HG03095 (cell line): ENCODE results near the gene C17orf107.

Experiments
- ATAC-seq: cut with Tn5 transposase; IDR thresholded peaks from one replicate; pipeline ENCODE4 v1.9.1; 2021; ENCODE audit warnings: moderate library complexity; ENCODE audit not compliant: unreplicated experiment

The C17orf107 gene

DNA sequence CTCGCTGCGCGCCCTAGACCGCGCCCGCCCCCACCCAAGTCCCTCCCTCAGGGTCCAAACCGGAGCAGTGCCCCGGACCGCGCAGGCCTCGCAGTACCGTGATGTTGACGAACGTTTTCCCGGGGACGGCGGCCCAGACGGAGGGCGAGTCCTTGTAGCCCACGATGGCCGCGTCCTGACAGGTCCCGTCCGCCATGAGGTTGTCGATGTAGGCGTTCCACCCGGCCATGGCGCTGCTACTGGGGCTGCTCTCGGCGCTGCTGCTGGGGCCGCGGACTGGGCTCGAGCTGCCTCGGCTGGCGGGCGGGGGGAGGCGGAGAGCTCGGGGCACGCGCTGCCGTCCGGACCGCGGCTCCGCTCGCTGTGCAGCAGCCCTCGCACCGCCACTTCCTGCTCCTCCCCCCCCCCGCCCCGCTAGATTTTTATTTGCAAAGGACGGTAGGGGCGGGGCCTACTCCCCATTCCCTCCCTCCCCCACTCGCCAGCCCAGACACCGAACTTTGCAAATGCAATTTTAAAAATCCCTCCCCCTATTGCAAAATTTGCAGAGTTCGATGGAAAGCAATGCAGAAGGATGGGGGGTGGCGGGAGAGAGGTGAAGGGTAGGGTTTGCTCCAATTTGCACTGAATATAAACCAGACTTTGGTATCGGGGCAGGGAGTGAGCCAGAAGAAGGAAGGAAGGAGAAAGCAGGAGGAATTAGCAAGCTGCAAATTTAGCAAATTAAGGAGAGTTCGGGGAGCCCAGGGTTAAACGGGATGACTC is 49.0 kb downstream of the C17orf107 start, which contains the start of gene PFN1:
Gene PFN1, minus strand, starts transcription at position 365 of the 765 bp plus-strand sequence. Its CDS starts 136 bp downstream, at position 229.
- ATAC-seq: peak; percentile 14

- ATAC-seq: peak; percentile 32
Observed at GRCh38 chr17:4948931-4949320, 49.6 kb downstream of the C17orf107 start.

DNA sequence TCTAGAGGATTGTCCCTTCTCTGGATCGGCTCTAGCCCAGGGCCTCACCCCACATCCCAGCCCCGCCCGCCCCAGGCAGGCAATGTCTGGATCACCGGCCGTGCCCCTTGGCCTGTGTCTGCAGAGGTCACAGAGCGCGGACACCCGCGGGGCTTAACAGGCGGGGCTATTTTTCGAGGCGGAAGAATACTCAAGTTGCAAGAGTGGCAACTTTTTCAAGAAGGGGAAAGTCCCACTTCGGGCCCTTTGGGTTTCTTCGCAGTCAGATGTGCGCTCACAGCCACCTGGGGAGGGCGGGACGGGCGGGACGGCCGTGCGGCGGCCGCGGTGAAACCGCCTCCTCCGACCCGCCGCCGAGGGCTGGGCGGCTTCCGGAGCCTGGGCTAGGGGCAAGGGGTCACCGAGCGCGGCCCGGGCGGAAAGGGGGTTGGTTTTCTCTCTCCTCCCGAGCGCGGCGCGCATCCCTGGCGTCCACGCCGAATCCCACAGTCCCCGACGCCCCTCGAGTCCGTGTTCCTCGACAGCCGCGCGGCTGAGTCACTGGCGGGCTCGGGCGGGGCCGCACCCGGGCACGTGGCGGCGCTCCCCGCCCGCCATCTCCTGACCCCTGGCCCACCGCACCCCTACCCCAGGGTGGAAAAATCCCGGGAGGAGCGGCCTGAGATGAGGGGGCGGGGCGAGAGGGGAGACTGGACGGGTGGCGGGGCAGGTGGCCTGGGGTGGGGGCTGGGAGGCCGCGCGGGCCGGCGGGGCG is 50.2 kb downstream of the C17orf107 start:
- no peak for ATAC-seq

DNA sequence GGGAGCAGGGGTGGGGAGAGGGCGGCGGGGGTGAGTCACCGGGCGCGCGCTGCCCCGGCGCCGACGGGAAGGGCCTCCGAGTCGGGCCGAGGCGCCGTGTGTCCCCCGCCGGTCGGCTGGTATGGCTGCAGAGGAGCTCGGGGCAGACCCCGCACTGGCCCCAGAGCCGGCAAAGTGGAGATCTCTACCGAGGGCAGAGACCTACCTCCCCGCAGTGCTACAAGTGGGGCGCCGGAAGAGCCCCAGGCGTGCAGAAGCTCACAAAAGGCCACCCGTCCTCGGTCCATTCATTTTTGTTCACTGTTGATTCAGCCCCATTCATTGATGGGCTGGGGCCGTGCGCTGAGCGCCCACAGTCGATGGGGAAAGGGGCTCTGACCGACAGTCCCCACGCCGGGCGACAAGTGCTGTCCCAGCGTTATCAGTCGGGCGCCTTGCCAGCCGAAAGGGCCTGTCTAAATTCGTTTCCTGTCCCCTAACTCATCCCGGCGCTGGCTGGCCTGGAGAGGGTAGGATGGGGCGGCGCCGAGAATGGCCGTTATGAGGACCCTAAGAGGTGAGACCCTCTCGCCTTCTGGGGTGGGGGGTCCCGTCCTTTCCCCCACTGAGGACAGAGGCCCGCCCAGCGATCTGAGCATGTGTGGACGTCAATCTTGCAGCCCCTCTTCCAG is 50.9 kb downstream of the C17orf107 start:
- no peak for ATAC-seq

DNA sequence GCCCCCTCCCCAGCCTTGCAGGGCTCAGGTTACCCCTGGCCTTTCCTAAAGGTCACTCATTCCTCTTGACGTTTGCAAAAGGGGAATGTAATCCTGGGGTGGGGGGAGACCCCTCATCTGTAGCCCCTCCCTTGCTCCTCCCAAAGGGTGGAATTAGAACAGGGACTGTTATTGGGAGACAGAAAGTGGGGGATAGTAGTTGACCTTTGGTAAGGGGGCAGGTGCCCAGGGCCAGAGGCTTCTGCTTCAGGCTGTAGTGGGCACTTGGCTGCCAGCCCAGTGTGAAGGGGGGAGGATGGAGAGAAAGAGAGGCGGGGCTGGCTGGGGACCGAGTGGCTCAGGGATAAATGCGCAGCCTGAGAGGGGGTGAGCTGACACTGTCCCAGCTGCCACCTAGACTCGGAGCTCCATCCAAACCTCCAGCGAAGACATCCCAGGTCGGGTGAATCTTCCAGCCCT is 51.4 kb downstream of the C17orf107 start, which contains the start of gene ENO3:
Gene ENO3, plus strand, starts transcription at position 374 of the 459 bp plus-strand sequence. CDS start 711 bp downstream, outside the sequence.
- ATAC-seq: no peak

DNA sequence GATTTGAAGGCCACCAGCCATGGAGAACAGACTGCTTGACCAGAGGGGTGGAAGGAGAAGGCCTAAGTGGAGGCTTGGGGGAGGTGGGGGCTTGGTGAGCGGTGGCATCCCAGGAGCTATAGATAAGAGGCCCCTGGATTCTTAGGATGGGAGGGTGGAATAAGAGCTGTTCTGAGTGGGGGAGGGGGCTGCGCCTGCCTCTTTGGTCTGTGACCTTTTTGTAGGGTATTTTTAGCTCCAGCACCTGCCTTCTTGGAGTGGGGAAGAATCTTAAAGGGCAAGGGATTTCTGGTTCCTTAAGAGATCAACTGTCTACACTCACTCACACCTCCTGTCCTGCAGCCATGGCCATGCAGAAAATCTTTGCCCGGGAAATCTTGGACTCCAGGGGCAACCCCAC is 52.1 kb downstream of the C17orf107 start:
- no peak for ATAC-seq
